GM23338 (cell line): Measurements from ENCODE around the gene ATP5F1A. TPM values are rescaled to one million over a fixed set of nuclear protein-coding genes. Genes with fewer than 3 reads are reported as not detected.

Source experiments
- ATAC-seq: fragments of 200-7000 bp; cut with Tn5 transposase; 3 replicates; pipeline ENCODE4 v1.9.1; 2020
- DNase-seq: peaks from one replicate; pipeline ENCODE4 v3.0.0-alpha.2; 2015; ENCODE audit warnings: low spot score
- H2AFZ ChIP-seq: fragments of 200-600 bp; sonication (generic); 2 replicates; pipeline ENCODE4 v1.8.0; 2016; ENCODE audit warnings: antibody characterized with exemption, mild to moderate bottlenecking, moderate library complexity
- H3F3A ChIP-seq: fragments of 200-600 bp; sonication (generic); replicated peaks from 2 replicates; pipeline ENCODE4 v1.8.0; 2017; ENCODE audit warnings: antibody characterized with exemption, mixed run types, low read depth
- H3K27ac ChIP-seq: fragments of 200-600 bp; sonication (generic); 2 replicates; pipeline ENCODE4 v1.6.1; 2016; ENCODE audit warnings: low read depth
- H3K27me3 ChIP-seq: fragments of 200-600 bp; sonication (generic); 2 replicates; pipeline ENCODE4 v1.8.0; 2016; ENCODE audit warnings: mild to moderate bottlenecking, mixed run types, moderate library complexity; ENCODE audit not compliant: insufficient read depth
- H3K36me3 ChIP-seq: fragments of 200-600 bp; sonication (generic); 2 replicates; pipeline ENCODE4 v1.8.0; 2016; ENCODE audit warnings: mild to moderate bottlenecking; ENCODE audit not compliant: insufficient read depth
- H3K4me1 ChIP-seq: fragments of 200-600 bp; sonication (generic); 2 replicates; pipeline ENCODE4 v1.8.0; 2016; ENCODE audit warnings: mild to moderate bottlenecking, moderate library complexity; ENCODE audit not compliant: insufficient read depth
- H3K4me2 ChIP-seq: fragments of 200-600 bp; sonication (generic); 2 replicates; pipeline ENCODE4 v1.7.1; 2017; ENCODE audit warnings: mixed run types
- H3K4me3 ChIP-seq: fragments of 200-600 bp; sonication (generic); 2 replicates; pipeline ENCODE4 v1.6.1; 2016; ENCODE audit warnings: mixed run types
- H3K79me2 ChIP-seq: fragments of 200-600 bp; sonication (generic); replicated peaks from 2 replicates; pipeline ENCODE4 v1.8.0; 2017; ENCODE audit warnings: mild to moderate bottlenecking; ENCODE audit not compliant: insufficient read depth
- H3K9me2 ChIP-seq: fragments of 200-600 bp; sonication (generic); 2 replicates; pipeline ENCODE4 v1.8.0; 2017; ENCODE audit not compliant: insufficient read depth
- H4K20me1 ChIP-seq: fragments of 200-600 bp; sonication (generic); replicated peaks from 2 replicates; pipeline ENCODE4 v1.8.0; 2017; ENCODE audit warnings: mild to moderate bottlenecking; ENCODE audit not compliant: insufficient read depth
- H3K27ac Mint-ChIP-seq: 2 replicates; pipeline ENCODE4 v1.8.0; 2020; ENCODE audit warnings: inconsistent platforms, mild to moderate bottlenecking, moderate library complexity, mixed read lengths
- H3K27me3 Mint-ChIP-seq: 3 replicates; pipeline ENCODE4 v1.8.0; 2022; ENCODE audit warnings: low read depth, mild to moderate bottlenecking, moderate library complexity, mixed read lengths, inconsistent platforms; ENCODE audit not compliant: insufficient read depth, poor library complexity
- H3K36me3 Mint-ChIP-seq: 3 replicates; pipeline ENCODE4 v1.8.0; 2021; ENCODE audit warnings: low read depth, mild to moderate bottlenecking, inconsistent platforms, moderate library complexity, mixed read lengths
- H3K4me1 Mint-ChIP-seq: 3 replicates; pipeline ENCODE4 v1.8.0; 2020; ENCODE audit warnings: mild to moderate bottlenecking, inconsistent platforms, mixed read lengths
- H3K4me3 Mint-ChIP-seq: 3 replicates; pipeline ENCODE4 v1.8.0; 2021; ENCODE audit warnings: moderate library complexity, mild to moderate bottlenecking, inconsistent platforms, mixed read lengths
- H3K9me3 Mint-ChIP-seq: 3 replicates; pipeline ENCODE4 v1.8.0; 2020; ENCODE audit warnings: moderate library complexity, mild to moderate bottlenecking, inconsistent platforms, mixed read lengths
- EZH2 ChIP-seq: fragments of 200-600 bp; sonication (generic); IDR thresholded peaks from one replicate; pipeline ENCODE4 v1.8.0; 2017; ENCODE audit warnings: antibody characterized with exemption, mild to moderate bottlenecking, low read depth; ENCODE audit not compliant: unreplicated experiment
- NANOG ChIP-seq: IDR thresholded peaks from 2 replicates; pipeline ENCODE4 v1.6.1; 2016; ENCODE audit warnings: antibody characterized with exemption, borderline replicate concordance
- POLR2AphosphoS5 ChIP-seq: IDR thresholded peaks from 2 replicates; pipeline ENCODE4 v1.6.1; 2016; ENCODE audit warnings: antibody characterized with exemption, low read depth
- REST ChIP-seq: IDR thresholded peaks from one replicate; pipeline ENCODE4 v1.6.1; 2018; ENCODE audit warnings: antibody characterized with exemption; ENCODE audit not compliant: unreplicated experiment
- STAT1 ChIP-seq: IDR thresholded peaks from one replicate; pipeline ENCODE4 v1.6.1; 2016; ENCODE audit warnings: antibody characterized with exemption; ENCODE audit not compliant: unreplicated experiment
- ZNF114 ChIP-seq: fragments of 250-450 bp; sonication (Bioruptor Pico); IDR thresholded peaks from 2 replicates; pipeline ENCODE4 v1.5.0; 2020; ENCODE audit warnings: mild to moderate bottlenecking, moderate library complexity
- ZNF462 ChIP-seq: fragments of 250-450 bp; sonication (Bioruptor Pico); IDR thresholded peaks from 2 replicates; pipeline ENCODE4 v1.5.0; 2020; ENCODE audit warnings: mild to moderate bottlenecking, moderate library complexity
- polyA plus RNA-seq: library from polyadenylated mRNA; unstranded; fragments of >200 nt; fragmentation: Nextera tagmentation; extraction: Ambion mirVana; gene quantifications from 2 replicates; pipeline ENCODE4 v1.2.1, GENCODE V29; 2016
- total RNA-seq: library from RNA; depleted of rRNA; stranded (reverse); fragments of >200 nt; shearing (Covaris generic); gene quantifications from 2 replicates; pipeline ENCODE4 v1.2.3, GENCODE V29; 2014
- TF ChIP-seq, protein P1 (sequence below), 2 experiments: fragments of 200-600 bp in 1 of 2; sonication (generic) in 1 of 2; conservative IDR thresholded peaks; 2 replicates each; pipeline versions ENCODE4 v1.5.1 to v1.6.1; 2016 to 2017; ENCODE audit warnings: antibody characterized with exemption in 2 of 2, low read depth in 2 of 2, mild to moderate bottlenecking in 2 of 2, moderate library complexity in 1 of 2

Gene ATP5F1A
- total and polyA plus RNA-seq, 2 experiments from 2014 or later = 353 to 822 TPM

GRCh38 chr18:46140173-46140572, 42.1 kb upstream of the ATP5F1A start:
- Histone ChIP-seq H3K9me2 (no peaks in the 10 kb centered on the region), H3K4me3 (no peak overlapping the region), H3K27ac (no peak overlapping the region), H3K4me2 (no peak overlapping the region), H3K36me3 (no peaks in the 10 kb centered on the region), H4K20me1 (no peaks in the 10 kb centered on the region), H3F3A (no peaks in the 10 kb centered on the region), H3K27me3 (no peaks in the 10 kb centered on the region), H3K4me1 (peaks cover 8% of the 10 kb centered on the region; the same call in 1 of the 2 replicates), H3K79me2 (no peaks in the 10 kb centered on the region), H2AFZ (no peak overlapping the region)
- ATAC-seq (no peak), DNase-seq (no peak)
- Mint-ChIP-seq H3K4me1 (peaks cover 20% of the 10 kb centered on the region), H3K4me3 (no peak overlapping the region), H3K9me3 (no peaks in the 10 kb centered on the region; the same call in 2 of the 3 replicates), H3K36me3 (no peaks in the 10 kb centered on the region), H3K27me3 (no peaks in the 10 kb centered on the region), H3K27ac (no peak overlapping the region)
- TF ChIP-seq, protein P1, sequence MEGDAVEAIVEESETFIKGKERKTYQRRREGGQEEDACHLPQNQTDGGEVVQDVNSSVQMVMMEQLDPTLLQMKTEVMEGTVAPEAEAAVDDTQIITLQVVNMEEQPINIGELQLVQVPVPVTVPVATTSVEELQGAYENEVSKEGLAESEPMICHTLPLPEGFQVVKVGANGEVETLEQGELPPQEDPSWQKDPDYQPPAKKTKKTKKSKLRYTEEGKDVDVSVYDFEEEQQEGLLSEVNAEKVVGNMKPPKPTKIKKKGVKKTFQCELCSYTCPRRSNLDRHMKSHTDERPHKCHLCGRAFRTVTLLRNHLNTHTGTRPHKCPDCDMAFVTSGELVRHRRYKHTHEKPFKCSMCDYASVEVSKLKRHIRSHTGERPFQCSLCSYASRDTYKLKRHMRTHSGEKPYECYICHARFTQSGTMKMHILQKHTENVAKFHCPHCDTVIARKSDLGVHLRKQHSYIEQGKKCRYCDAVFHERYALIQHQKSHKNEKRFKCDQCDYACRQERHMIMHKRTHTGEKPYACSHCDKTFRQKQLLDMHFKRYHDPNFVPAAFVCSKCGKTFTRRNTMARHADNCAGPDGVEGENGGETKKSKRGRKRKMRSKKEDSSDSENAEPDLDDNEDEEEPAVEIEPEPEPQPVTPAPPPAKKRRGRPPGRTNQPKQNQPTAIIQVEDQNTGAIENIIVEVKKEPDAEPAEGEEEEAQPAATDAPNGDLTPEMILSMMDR (conservative IDR thresholded peaks at IDR 0.05; ENCODE audit: low read depth in 2 of 2) = no peak
- TF ChIP-seq REST (no peak), EZH2 (no peak), POLR2AphosphoS5 (no peak), ZNF462 (CRISPR knock-in tag) (no peak), NANOG (no peak), ZNF114 (CRISPR knock-in tag) (no peak), STAT1 (no peak)
